ENCODE measurements around the gene GRB2. TPM values are rescaled to one million over a fixed set of nuclear protein-coding genes. Genes with fewer than 3 reads are reported as not detected.

Gene GRB2
- total and polyA plus RNA-seq, 2 experiments from 2014 or later, result 89.0 to 112 TPM

DNA sequence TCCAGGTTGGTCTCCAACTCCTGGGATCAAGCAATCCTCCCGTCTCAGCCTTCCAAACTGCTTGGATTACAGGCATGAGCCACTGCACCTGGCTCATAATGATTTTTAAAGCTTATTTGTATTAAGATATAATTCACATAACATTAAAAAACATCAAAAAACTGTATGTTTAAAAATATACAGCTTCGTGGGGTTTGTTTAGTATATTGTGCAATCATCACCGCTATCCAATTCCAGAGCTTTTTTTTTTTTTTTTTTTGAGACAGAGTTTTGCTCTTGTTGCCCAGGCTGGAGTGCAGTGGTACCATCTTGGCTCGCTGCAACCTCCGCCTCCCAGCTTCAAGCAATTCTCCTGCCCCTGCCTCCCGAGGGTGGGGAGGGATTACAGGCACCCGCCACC is 105.2 kb downstream of the GRB2 start:
- no peaks in the 10 kb centered on the region for H4K20me1 ChIP-seq (replicated peaks; ENCODE audit: insufficient read depth)
- Mint-ChIP-seq H3K36me3 (ENCODE audit: low read depth) (no peaks in the 10 kb centered on the region), H3K4me1 (no peaks in the 10 kb centered on the region), H3K27me3 (ENCODE audit: insufficient read depth, low read depth, poor library complexity) (no peaks in the 10 kb centered on the region), H3K27ac (no peak overlapping the region), H3K9me3 (no peaks in the 10 kb centered on the region), H3K4me3 (no peak overlapping the region)
- no peaks in the 10 kb centered on the region for H3K36me3 ChIP-seq (ENCODE audit: insufficient read depth)
- H3K4me3 ChIP-seq, result no peak overlapping the region
- no peak for ATAC-seq
- H3K4me1 ChIP-seq (ENCODE audit: insufficient read depth), result no peaks in the 10 kb centered on the region
- H2AFZ ChIP-seq, result no peak overlapping the region
- no peak for TF ChIP-seq ETS1 (IDR thresholded peaks at IDR 0.05)
- TF ChIP-seq STAT1 (IDR thresholded peaks at IDR 0.05; ENCODE audit: unreplicated experiment), result no peak
- no peaks in the 10 kb centered on the region for H3K27me3 ChIP-seq (ENCODE audit: insufficient read depth)
- DNase-seq (ENCODE audit: low spot score), result no peak
- H3F3A ChIP-seq (replicated peaks; ENCODE audit: low read depth), result no peaks in the 10 kb centered on the region
- no peaks in the 10 kb centered on the region for H3K79me2 ChIP-seq (replicated peaks; ENCODE audit: insufficient read depth)
- no peaks in the 10 kb centered on the region for H3K9me2 ChIP-seq (ENCODE audit: insufficient read depth)
- no peak overlapping the region for H3K4me2 ChIP-seq
- H3K27ac ChIP-seq (ENCODE audit: low read depth), result no peak overlapping the region

GRCh38 chr17:75295201-75296158 is 110.0 kb downstream of the GRB2 start:
- Mint-ChIP-seq H3K36me3 (ENCODE audit: low read depth) (no peaks in the 10 kb centered on the region), H3K4me3 (no peak overlapping the region), H3K4me1 (no peaks in the 10 kb centered on the region), H3K27me3 (ENCODE audit: insufficient read depth, low read depth, poor library complexity) (no peaks in the 10 kb centered on the region), H3K27ac (no peak overlapping the region), H3K9me3 (no peaks in the 10 kb centered on the region)
- no peaks in the 10 kb centered on the region for H3K27me3 ChIP-seq (ENCODE audit: insufficient read depth)
- no peak overlapping the region for H3K4me3 ChIP-seq
- H3K27ac ChIP-seq (ENCODE audit: low read depth), result no peak overlapping the region
- H3K79me2 ChIP-seq (replicated peaks; ENCODE audit: insufficient read depth), result no peaks in the 10 kb centered on the region
- H3K9me2 ChIP-seq (ENCODE audit: insufficient read depth), result no peaks in the 10 kb centered on the region
- no peaks in the 10 kb centered on the region for H3F3A ChIP-seq (replicated peaks; ENCODE audit: low read depth)
- H4K20me1 ChIP-seq (replicated peaks; ENCODE audit: insufficient read depth), result no peaks in the 10 kb centered on the region
- H3K36me3 ChIP-seq (ENCODE audit: insufficient read depth), result no peaks in the 10 kb centered on the region
- no peak overlapping the region for H3K4me2 ChIP-seq
- ATAC-seq (no peak), DNase-seq (ENCODE audit: low spot score) (no peak)
- H2AFZ ChIP-seq, result no peak overlapping the region
- H3K4me1 ChIP-seq (ENCODE audit: insufficient read depth), result no peaks in the 10 kb centered on the region
- TF ChIP-seq POLR2AphosphoS5 (IDR thresholded peaks at IDR 0.05; ENCODE audit: low read depth), result no peak
- no peak for TF ChIP-seq CREB1 (CRISPR knock-in tag; IDR thresholded peaks at IDR 0.05; ENCODE audit: low read depth)
- TF ChIP-seq, protein P1, sequence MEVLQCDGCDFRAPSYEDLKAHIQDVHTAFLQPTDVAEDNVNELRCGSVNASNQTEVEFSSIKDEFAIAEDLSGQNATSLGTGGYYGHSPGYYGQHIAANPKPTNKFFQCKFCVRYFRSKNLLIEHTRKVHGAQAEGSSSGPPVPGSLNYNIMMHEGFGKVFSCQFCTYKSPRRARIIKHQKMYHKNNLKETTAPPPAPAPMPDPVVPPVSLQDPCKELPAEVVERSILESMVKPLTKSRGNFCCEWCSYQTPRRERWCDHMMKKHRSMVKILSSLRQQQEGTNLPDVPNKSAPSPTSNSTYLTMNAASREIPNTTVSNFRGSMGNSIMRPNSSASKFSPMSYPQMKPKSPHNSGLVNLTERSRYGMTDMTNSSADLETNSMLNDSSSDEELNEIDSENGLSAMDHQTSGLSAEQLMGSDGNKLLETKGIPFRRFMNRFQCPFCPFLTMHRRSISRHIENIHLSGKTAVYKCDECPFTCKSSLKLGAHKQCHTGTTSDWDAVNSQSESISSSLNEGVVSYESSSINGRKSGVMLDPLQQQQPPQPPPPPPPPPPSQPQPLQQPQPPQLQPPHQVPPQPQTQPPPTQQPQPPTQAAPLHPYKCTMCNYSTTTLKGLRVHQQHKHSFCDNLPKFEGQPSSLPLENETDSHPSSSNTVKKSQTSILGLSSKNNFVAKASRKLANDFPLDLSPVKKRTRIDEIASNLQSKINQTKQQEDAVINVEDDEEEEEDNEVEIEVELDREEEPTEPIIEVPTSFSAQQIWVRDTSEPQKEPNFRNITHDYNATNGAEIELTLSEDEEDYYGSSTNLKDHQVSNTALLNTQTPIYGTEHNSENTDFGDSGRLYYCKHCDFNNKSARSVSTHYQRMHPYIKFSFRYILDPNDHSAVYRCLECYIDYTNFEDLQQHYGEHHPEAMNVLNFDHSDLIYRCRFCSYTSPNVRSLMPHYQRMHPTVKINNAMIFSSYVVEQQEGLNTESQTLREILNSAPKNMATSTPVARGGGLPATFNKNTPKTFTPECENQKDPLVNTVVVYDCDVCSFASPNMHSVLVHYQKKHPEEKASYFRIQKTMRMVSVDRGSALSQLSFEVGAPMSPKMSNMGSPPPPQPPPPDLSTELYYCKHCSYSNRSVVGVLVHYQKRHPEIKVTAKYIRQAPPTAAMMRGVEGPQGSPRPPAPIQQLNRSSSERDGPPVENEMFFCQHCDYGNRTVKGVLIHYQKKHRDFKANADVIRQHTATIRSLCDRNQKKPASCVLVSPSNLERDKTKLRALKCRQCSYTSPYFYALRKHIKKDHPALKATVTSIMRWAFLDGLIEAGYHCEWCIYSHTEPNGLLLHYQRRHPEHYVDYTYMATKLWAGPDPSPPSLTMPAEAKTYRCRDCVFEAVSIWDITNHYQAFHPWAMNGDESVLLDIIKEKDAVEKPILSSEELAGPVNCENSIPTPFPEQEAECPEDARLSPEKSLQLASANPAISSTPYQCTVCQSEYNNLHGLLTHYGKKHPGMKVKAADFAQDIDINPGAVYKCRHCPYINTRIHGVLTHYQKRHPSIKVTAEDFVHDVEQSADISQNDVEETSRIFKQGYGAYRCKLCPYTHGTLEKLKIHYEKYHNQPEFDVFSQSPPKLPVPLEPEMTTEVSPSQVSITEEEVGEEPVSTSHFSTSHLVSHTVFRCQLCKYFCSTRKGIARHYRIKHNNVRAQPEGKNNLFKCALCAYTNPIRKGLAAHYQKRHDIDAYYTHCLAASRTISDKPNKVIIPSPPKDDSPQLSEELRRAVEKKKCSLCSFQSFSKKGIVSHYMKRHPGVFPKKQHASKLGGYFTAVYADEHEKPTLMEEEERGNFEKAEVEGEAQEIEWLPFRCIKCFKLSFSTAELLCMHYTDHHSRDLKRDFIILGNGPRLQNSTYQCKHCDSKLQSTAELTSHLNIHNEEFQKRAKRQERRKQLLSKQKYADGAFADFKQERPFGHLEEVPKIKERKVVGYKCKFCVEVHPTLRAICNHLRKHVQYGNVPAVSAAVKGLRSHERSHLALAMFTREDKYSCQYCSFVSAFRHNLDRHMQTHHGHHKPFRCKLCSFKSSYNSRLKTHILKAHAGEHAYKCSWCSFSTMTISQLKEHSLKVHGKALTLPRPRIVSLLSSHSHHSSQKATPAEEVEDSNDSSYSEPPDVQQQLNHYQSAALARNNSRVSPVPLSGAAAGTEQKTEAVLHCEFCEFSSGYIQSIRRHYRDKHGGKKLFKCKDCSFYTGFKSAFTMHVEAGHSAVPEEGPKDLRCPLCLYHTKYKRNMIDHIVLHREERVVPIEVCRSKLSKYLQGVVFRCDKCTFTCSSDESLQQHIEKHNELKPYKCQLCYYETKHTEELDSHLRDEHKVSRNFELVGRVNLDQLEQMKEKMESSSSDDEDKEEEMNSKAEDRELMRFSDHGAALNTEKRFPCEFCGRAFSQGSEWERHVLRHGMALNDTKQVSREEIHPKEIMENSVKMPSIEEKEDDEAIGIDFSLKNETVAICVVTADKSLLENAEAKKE (CRISPR knock-in tag; IDR thresholded peaks at IDR 0.05), result no peak
- TF ChIP-seq, protein P2, sequence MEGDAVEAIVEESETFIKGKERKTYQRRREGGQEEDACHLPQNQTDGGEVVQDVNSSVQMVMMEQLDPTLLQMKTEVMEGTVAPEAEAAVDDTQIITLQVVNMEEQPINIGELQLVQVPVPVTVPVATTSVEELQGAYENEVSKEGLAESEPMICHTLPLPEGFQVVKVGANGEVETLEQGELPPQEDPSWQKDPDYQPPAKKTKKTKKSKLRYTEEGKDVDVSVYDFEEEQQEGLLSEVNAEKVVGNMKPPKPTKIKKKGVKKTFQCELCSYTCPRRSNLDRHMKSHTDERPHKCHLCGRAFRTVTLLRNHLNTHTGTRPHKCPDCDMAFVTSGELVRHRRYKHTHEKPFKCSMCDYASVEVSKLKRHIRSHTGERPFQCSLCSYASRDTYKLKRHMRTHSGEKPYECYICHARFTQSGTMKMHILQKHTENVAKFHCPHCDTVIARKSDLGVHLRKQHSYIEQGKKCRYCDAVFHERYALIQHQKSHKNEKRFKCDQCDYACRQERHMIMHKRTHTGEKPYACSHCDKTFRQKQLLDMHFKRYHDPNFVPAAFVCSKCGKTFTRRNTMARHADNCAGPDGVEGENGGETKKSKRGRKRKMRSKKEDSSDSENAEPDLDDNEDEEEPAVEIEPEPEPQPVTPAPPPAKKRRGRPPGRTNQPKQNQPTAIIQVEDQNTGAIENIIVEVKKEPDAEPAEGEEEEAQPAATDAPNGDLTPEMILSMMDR (conservative IDR thresholded peaks at IDR 0.05; ENCODE audit: low read depth in 2 of 2), result no peak
- no peak for TF ChIP-seq EZH2phosphoT487 (IDR thresholded peaks at IDR 0.05; ENCODE audit: unreplicated experiment)
- no peak for TF ChIP-seq STAT1 (IDR thresholded peaks at IDR 0.05; ENCODE audit: unreplicated experiment)
- TF ChIP-seq JUNB (IDR thresholded peaks at IDR 0.05; ENCODE audit: unreplicated experiment), result no peak

All from GM23338 (cell line).